ENCODE measurements around the gene FTO. TPM values are rescaled to one million over a fixed set of nuclear protein-coding genes. Genes with fewer than 3 reads are reported as not detected.
A peak's percentile ranks its signal among the peaks of the same experiment; 100 is the strongest.

FTO gene
- total RNA-seq, 1 donor from 2014 or later: 107 TPM

GRCh38 chr16:54164789-54165173 lies 460.8 kb downstream of the FTO start:
- TF ChIP-seq, protein P1, sequence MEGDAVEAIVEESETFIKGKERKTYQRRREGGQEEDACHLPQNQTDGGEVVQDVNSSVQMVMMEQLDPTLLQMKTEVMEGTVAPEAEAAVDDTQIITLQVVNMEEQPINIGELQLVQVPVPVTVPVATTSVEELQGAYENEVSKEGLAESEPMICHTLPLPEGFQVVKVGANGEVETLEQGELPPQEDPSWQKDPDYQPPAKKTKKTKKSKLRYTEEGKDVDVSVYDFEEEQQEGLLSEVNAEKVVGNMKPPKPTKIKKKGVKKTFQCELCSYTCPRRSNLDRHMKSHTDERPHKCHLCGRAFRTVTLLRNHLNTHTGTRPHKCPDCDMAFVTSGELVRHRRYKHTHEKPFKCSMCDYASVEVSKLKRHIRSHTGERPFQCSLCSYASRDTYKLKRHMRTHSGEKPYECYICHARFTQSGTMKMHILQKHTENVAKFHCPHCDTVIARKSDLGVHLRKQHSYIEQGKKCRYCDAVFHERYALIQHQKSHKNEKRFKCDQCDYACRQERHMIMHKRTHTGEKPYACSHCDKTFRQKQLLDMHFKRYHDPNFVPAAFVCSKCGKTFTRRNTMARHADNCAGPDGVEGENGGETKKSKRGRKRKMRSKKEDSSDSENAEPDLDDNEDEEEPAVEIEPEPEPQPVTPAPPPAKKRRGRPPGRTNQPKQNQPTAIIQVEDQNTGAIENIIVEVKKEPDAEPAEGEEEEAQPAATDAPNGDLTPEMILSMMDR (conservative IDR thresholded peaks at IDR 0.05): no peak
- no peak for DNase-seq (ENCODE audit: low read depth, low spot score)
- no peaks in the 10 kb centered on the region for H3K27me3 Mint-ChIP-seq (ENCODE audit: low read depth)
- no peaks in the 10 kb centered on the region for H3K36me3 Mint-ChIP-seq (ENCODE audit: low read depth)
- H3K9me3 Mint-ChIP-seq: no peaks in the 10 kb centered on the region
- no peak overlapping the region for H3K4me3 Mint-ChIP-seq
- peaks cover 6% of the 10 kb centered on the region for H3K4me1 Mint-ChIP-seq
- H3K27ac Mint-ChIP-seq (ENCODE audit: unreplicated experiment): peak overlapping the region; percentile 24

DNA sequence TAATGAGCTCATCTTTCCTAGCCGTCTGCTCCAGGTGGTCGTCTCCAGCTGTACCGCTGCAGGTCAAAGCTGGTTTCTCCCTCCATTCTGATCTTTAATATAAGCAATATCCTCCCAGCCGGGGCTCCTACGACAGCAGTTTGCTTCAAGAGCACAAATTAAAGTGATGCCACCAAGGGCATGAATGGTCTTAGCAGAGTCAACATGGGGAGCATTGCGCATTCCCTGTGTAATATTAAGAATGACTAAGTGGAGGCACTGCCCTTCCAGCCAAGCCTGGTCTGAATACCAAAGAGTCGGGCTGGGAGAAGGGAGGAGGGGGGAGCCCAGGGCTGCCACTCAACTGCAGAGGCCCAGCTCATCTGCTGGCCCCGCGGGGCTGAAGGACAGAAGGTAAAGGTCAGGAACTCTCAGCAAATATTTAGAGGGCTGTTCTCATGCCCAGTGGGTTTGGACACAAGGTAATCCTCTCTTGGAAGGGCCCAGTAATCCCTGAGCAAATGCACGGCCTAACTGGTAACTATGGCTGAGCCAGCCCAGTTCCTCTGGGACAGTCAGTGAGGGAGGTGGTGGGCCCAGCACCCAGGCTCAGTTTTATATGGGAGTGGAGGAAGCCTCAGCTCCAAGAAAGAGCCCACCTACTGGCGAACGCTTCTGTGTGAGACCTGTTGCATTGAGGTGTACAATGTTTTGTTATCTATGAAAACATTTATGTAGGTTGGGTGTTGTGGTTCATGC lies 461.4 kb downstream of the FTO start:
- Mint-ChIP-seq H3K27me3 (ENCODE audit: low read depth) (no peaks in the 10 kb centered on the region), H3K36me3 (ENCODE audit: low read depth) (no peaks in the 10 kb centered on the region), H3K9me3 (no peaks in the 10 kb centered on the region), H3K27ac (ENCODE audit: unreplicated experiment) (peak overlapping the region; percentile 40), H3K4me3 (no peak overlapping the region), H3K4me1 (peaks cover 6% of the 10 kb centered on the region)
- no peak for DNase-seq (ENCODE audit: low read depth, low spot score)
- TF ChIP-seq, protein P1 (conservative IDR thresholded peaks at IDR 0.05): no peak

- no peak for DNase-seq (ENCODE audit: low read depth, low spot score)
- Mint-ChIP-seq H3K4me3 (no peak overlapping the region), H3K9me3 (no peaks in the 10 kb centered on the region), H3K4me1 (peaks cover 15% of the 10 kb centered on the region), H3K36me3 (ENCODE audit: low read depth) (no peaks in the 10 kb centered on the region), H3K27me3 (ENCODE audit: low read depth) (no peaks in the 10 kb centered on the region), H3K27ac (ENCODE audit: unreplicated experiment) (no peak overlapping the region)
- TF ChIP-seq, protein P1 (conservative IDR thresholded peaks at IDR 0.05): no peak
Measured at GRCh38 chr16:54165912-54166865, 462.2 kb downstream of the FTO start.

- peaks cover 30% of the 10 kb centered on the region for H3K4me1 Mint-ChIP-seq
- no peak for DNase-seq (ENCODE audit: low read depth, low spot score)
- H3K4me3 Mint-ChIP-seq: no peak overlapping the region
- TF ChIP-seq, protein P1 (conservative IDR thresholded peaks at IDR 0.05): no peak
- no peaks in the 10 kb centered on the region for H3K9me3 Mint-ChIP-seq
- no peak overlapping the region for H3K27ac Mint-ChIP-seq (ENCODE audit: unreplicated experiment)
- peaks cover 5% of the 10 kb centered on the region for H3K27me3 Mint-ChIP-seq (ENCODE audit: low read depth)
- H3K36me3 Mint-ChIP-seq (ENCODE audit: low read depth): no peaks in the 10 kb centered on the region
Measured at GRCh38 chr16:54169112-54169511, 465.2 kb downstream of the FTO start.

GRCh38 chr16:54171626-54172537 lies 467.9 kb downstream of the FTO start:
- TF ChIP-seq, protein P1 (conservative IDR thresholded peaks at IDR 0.05): no peak
- no peak overlapping the region for H3K4me3 Mint-ChIP-seq
- H3K36me3 Mint-ChIP-seq (ENCODE audit: low read depth): no peaks in the 10 kb centered on the region
- peaks cover 50% of the 10 kb centered on the region for H3K4me1 Mint-ChIP-seq
- peaks cover 5% of the 10 kb centered on the region for H3K27me3 Mint-ChIP-seq (ENCODE audit: low read depth)
- DNase-seq (ENCODE audit: low read depth, low spot score): no peak
- H3K9me3 Mint-ChIP-seq: no peaks in the 10 kb centered on the region
- H3K27ac Mint-ChIP-seq (ENCODE audit: unreplicated experiment): no peak overlapping the region
